Endothelial cell of umbilical vein (primary cell): Measurements from ENCODE around the gene C22orf23. TPM values are rescaled to one million over a fixed set of nuclear protein-coding genes. Genes with fewer than 3 reads are reported as not detected.

Source experiments
- BruUV-seq: library from RNA; stranded (reverse); fragments of 400-500 nt; replicated peaks from 2 replicates; lab custom pipeline; 2021; lab: Mats Ljungman, UMichigan
- CTCF ChIA-PET: fragments of 300-600, 350-600 bp; sonication (Branson Sonifier 250); formaldehyde crosslinking; loops from one replicate; lab custom pipeline; 2021; ENCODE audit warnings: antibody characterized with exemption, inconsistent platforms; lab: Charles Lee
- POLR2A ChIA-PET: fragments of 300-600, 350-600 bp; sonication (Branson Sonifier 250); formaldehyde crosslinking; loops from one replicate; lab custom pipeline; 2021; ENCODE audit warnings: antibody characterized with exemption, inconsistent platforms; lab: Charles Lee
- DNase-seq: peaks from one replicate; pipeline ENCODE4 v3.0.0-alpha.2; 2011; ENCODE audit warnings: low read depth, low spot score
- FAIRE-seq: peaks from 2 replicates; lab custom pipeline; 2011; peaks lifted over from hg19 to GRCh38; lab: Jason Lieb, UNC
- H2AFZ ChIP-seq: 2 replicates; pipeline ENCODE4 v1.6.0; 2012; ENCODE audit warnings: low read depth, low read length, control low read depth, inconsistent platforms
- H3K27ac ChIP-seq: 2 replicates; pipeline ENCODE4 v1.5.1; 2011; ENCODE audit warnings: low read depth, mild to moderate bottlenecking, control low read depth, low read length, moderate library complexity; ENCODE audit not compliant: insufficient read depth
- H3K27me3 ChIP-seq, 2 experiments: 2 replicates each; pipeline versions ENCODE4 v1.6.0 to v1.6.1; 2011; ENCODE audit warnings: low read length in 2 of 2, mixed read lengths in 1 of 2; ENCODE audit not compliant: control insufficient read depth in 2 of 2, insufficient read depth in 2 of 2
- H3K36me3 ChIP-seq, 2 experiments: 2 replicates in 1 of 2; 3 replicates in 1 of 2; pipeline ENCODE4 v1.5.1; 2011; ENCODE audit warnings: low read length in 2 of 2, mild to moderate bottlenecking in 1 of 2, moderate library complexity in 1 of 2; ENCODE audit not compliant: control insufficient read depth in 2 of 2, insufficient read depth in 2 of 2; ENCODE audit errors: extremely low read depth in 1 of 2
- H3K4me1 ChIP-seq: 3 replicates; pipeline ENCODE4 v1.5.1; 2011; ENCODE audit warnings: mild to moderate bottlenecking, low read length; ENCODE audit not compliant: control insufficient read depth, insufficient read depth; ENCODE audit errors: extremely low read depth
- H3K4me2 ChIP-seq: 2 replicates; pipeline ENCODE4 v1.6.1; 2011; ENCODE audit warnings: low read length, control low read depth, mixed read lengths; ENCODE audit not compliant: insufficient read depth
- H3K4me3 ChIP-seq, 3 experiments: fragments of 200-600 bp in 1 of 3; sonication (generic), shearing (Covaris generic) in 1 of 3; replicated peaks in 1 of 3; 2 replicates each; pipeline ENCODE4 v1.5.1; 2011 to 2016; ENCODE audit warnings: control low read depth in 3 of 3, low read length in 3 of 3, mild to moderate bottlenecking in 2 of 3, inconsistent platforms in 1 of 3, low read depth in 1 of 3, moderate library complexity in 1 of 3; ENCODE audit not compliant: insufficient read depth in 1 of 3
- H3K79me2 ChIP-seq: 2 replicates; pipeline ENCODE4 v1.6.0; 2012; ENCODE audit warnings: low read length, inconsistent platforms; ENCODE audit not compliant: control insufficient read depth, insufficient read depth
- H3K9ac ChIP-seq: replicated peaks from 2 replicates; pipeline ENCODE3; 2011; ENCODE audit warnings: low read length, control low read depth; ENCODE audit not compliant: insufficient read depth; ENCODE audit errors: extremely low read depth
- H3K9me1 ChIP-seq: replicated peaks from 3 replicates; pipeline ENCODE4 v1.6.0; 2011; ENCODE audit warnings: mild to moderate bottlenecking, low read length; ENCODE audit not compliant: control insufficient read depth, insufficient read depth; ENCODE audit errors: extremely low read depth
- H3K9me3 ChIP-seq: replicated peaks from 2 replicates; pipeline ENCODE4 v1.5.1; 2012; ENCODE audit warnings: low read length, inconsistent platforms; ENCODE audit not compliant: control insufficient read depth, insufficient read depth
- H4K20me1 ChIP-seq: replicated peaks from 2 replicates; pipeline ENCODE3; 2011; ENCODE audit warnings: mild to moderate bottlenecking, low read length; ENCODE audit not compliant: control insufficient read depth, insufficient read depth; ENCODE audit errors: extremely low read depth
- EZH2 ChIP-seq: IDR thresholded peaks from 2 replicates; pipeline ENCODE4 v1.6.1; 2012; ENCODE audit warnings: borderline replicate concordance, low read depth, mild to moderate bottlenecking, moderate library complexity, low read length, inconsistent platforms; ENCODE audit not compliant: severe bottlenecking
- FOS ChIP-seq: IDR thresholded peaks from 2 replicates; pipeline ENCODE4 v1.6.1; 2011; ENCODE audit warnings: mild to moderate bottlenecking, low read length, moderate library complexity, borderline replicate concordance; ENCODE audit not compliant: insufficient read depth
- GATA2 ChIP-seq: IDR thresholded peaks from 2 replicates; pipeline ENCODE4 v1.7.0; 2011; ENCODE audit warnings: low read depth, mild to moderate bottlenecking, moderate library complexity, mixed read lengths, low read length; ENCODE audit not compliant: insufficient read length, insufficient read depth
- JUN ChIP-seq: IDR thresholded peaks from 2 replicates; pipeline ENCODE4 v1.6.1; 2011; ENCODE audit warnings: borderline replicate concordance, low read depth; ENCODE audit not compliant: insufficient read length, insufficient read depth
- MYC ChIP-seq: IDR thresholded peaks from one replicate; pipeline ENCODE4 v1.6.1; 2011; ENCODE audit warnings: mild to moderate bottlenecking, low read depth, low read length
- POLR2A ChIP-seq: IDR thresholded peaks from 2 replicates; pipeline ENCODE4 v1.6.1; 2012; ENCODE audit warnings: low read depth, mild to moderate bottlenecking, control low read depth, low read length
- POLR2AphosphoS5 ChIP-seq: IDR thresholded peaks from 2 replicates; pipeline ENCODE4 v1.6.1; 2012; ENCODE audit warnings: low read depth, mild to moderate bottlenecking, control low read depth, low read length, moderate library complexity; ENCODE audit not compliant: insufficient read depth
- dilution Hi-C: fragments of 300-500 bp; cut with MboI; formaldehyde crosslinking; loops from one replicate; pipeline ENCODE4 v1.15.0; 2019; ENCODE audit warnings: low sequenced_read_pairs; ENCODE audit not compliant: extremely low pct_ligation_motif_present
- intact Hi-C: fragments of 100-400 bp; cut with micrococcal nuclease; formaldehyde crosslinking; loops from one replicate; pipeline ENCODE4 v1.10.0; 2022
- polyA plus RNA-seq, 4 experiments: library from polyadenylated mRNA; depleted of rRNA in 3 of 4; stranded (reverse) in 3 of 4; unstranded in 1 of 4; fragments of >200 nt; gene quantifications; 2 replicates each; pipeline versions ENCODE4 v1.2.1 to v1.2.3, GENCODE V29; 2011 to 2012; ENCODE audit warnings: missing spikeins in 1 of 4
- total RNA-seq: library from RNA; stranded (reverse); gene quantifications from 2 replicates; pipeline ENCODE4 v1.2.3, GENCODE V29; 2021
- TF ChIP-seq, protein P1 (sequence below): IDR thresholded peaks from 2 replicates; pipeline ENCODE4 v1.6.1; 2011; ENCODE audit not compliant: insufficient read depth, insufficient read length
- TF ChIP-seq, protein P2 (sequence below), 2 donors: IDR thresholded peaks; 1 replicate in 1 of 2; 2 replicates in 1 of 2; pipeline ENCODE4 v1.5.1; 2011; ENCODE audit warnings: low read length in 2 of 2, mild to moderate bottlenecking in 2 of 2, moderate library complexity in 2 of 2, control low read depth in 1 of 2, inconsistent platforms in 1 of 2, low read depth in 1 of 2; ENCODE audit not compliant: insufficient read depth in 1 of 2; ENCODE audit errors: extremely low read depth in 1 of 2

Gene C22orf23
- total and polyA plus RNA-seq, 2 donors (not counting 3 experiments of a cell fraction or from before 2014, with no cell fraction given), result 0.23 to 0.44 TPM

GRCh38 chr22:37985050-37985585, 31.7 kb upstream of the C22orf23 start:
- CTCF ChIA-PET, result interaction anchor here (0.6 kb wide), 1 partner anchor 22 kb away, joined by 5 read pairs; no protein-coding TSS in a partner anchor
- Histone ChIP-seq H3K79me2 (no peaks in the 10 kb centered on the region), H3K36me3 (no peaks in the 10 kb centered on the region), H3K9ac (no peak overlapping the region), H2AFZ (no peak overlapping the region), H3K9me3 (no peaks in the 10 kb centered on the region), H3K27ac (no peak overlapping the region), H3K4me1 (no peaks in the 10 kb centered on the region), H4K20me1 (no peaks in the 10 kb centered on the region), H3K27me3 (no peaks in the 10 kb centered on the region), H3K4me3 (no peak overlapping the region), H3K9me1 (no peaks in the 10 kb centered on the region), H3K4me2 (no peak overlapping the region)
- dilution Hi-C loops (no loop called here), intact Hi-C loops (no loop called here)
- TF ChIP-seq EZH2, result no peak
- TF ChIP-seq POLR2A, result no peak
- no peak for TF ChIP-seq FOS
- TF ChIP-seq, protein P1, sequence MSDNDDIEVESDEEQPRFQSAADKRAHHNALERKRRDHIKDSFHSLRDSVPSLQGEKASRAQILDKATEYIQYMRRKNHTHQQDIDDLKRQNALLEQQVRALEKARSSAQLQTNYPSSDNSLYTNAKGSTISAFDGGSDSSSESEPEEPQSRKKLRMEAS, result no peak
- no peak for TF ChIP-seq MYC
- no peak for TF ChIP-seq POLR2AphosphoS5
- no peak for TF ChIP-seq GATA2
- no peak for TF ChIP-seq JUN
- TF ChIP-seq, protein P2, sequence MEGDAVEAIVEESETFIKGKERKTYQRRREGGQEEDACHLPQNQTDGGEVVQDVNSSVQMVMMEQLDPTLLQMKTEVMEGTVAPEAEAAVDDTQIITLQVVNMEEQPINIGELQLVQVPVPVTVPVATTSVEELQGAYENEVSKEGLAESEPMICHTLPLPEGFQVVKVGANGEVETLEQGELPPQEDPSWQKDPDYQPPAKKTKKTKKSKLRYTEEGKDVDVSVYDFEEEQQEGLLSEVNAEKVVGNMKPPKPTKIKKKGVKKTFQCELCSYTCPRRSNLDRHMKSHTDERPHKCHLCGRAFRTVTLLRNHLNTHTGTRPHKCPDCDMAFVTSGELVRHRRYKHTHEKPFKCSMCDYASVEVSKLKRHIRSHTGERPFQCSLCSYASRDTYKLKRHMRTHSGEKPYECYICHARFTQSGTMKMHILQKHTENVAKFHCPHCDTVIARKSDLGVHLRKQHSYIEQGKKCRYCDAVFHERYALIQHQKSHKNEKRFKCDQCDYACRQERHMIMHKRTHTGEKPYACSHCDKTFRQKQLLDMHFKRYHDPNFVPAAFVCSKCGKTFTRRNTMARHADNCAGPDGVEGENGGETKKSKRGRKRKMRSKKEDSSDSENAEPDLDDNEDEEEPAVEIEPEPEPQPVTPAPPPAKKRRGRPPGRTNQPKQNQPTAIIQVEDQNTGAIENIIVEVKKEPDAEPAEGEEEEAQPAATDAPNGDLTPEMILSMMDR (IDR thresholded peaks at IDR 0.05; ENCODE audit: extremely low read depth in 1 of 2, insufficient read depth in 1 of 2, low read depth in 1 of 2, low read length in 2 of 2), result no peak
- BruUV-seq, result no TSS peak
- FAIRE-seq, result no peak
- POLR2A ChIA-PET, result no interaction called here
- DNase-seq, result no peak
